Left renal cortex interstitium (tissue), 4 donors: ENCODE results near the gene GLIPR1. TPM values are rescaled to one million over a fixed set of nuclear protein-coding genes. Genes with fewer than 3 reads are reported as not detected.
"Not testable (repeated sequence)": the region's sequence is repeated elsewhere in the genome, so short reads cannot be mapped to it uniquely, and the experiment has no call there.

Source experiments
- DNase-seq, 4 donors: peaks; one replicate each; pipeline ENCODE4 v3.0.0-alpha.2; 2013; ENCODE audit warnings: low read depth in 4 of 4, low spot score in 2 of 4, missing footprints in 1 of 4
- polyA plus RNA-seq, 4 donors: library from polyadenylated mRNA; unstranded; fragments of 120-200 nt; gene quantifications; one replicate each; pipeline ENCODE4 v1.2.1, GENCODE V29; 2013; ENCODE audit not compliant: insufficient read length in 4 of 4

The GLIPR1 gene
- polyA plus RNA-seq, 4 donors, result 15.1 to 17.7 (median 15.9) TPM

GRCh38 chr12:75471902-75472890 is 8.4 kb upstream of the GLIPR1 start:
- no peak for DNase-seq

- DNase-seq, result no peak
These were observed 6.4 kb upstream of the GLIPR1 start for GRCh38 chr12:75474116-75474515.

- no peak for DNase-seq
These were observed 4.5 kb upstream of the GLIPR1 start for GRCh38 chr12:75476071-75476470.

- no peak for DNase-seq
These were observed 3.4 kb upstream of the GLIPR1 start for GRCh38 chr12:75477137-75477536.

GRCh38 chr12:75478116-75478794 is 2.3 kb upstream of the GLIPR1 start:
- DNase-seq, result no peak

- no peak for DNase-seq
These were observed 543 bp upstream of the GLIPR1 start for GRCh38 chr12:75479963-75480461.

- no peak for DNase-seq
These were observed 604 bp downstream of the GLIPR1 start for GRCh38 chr12:75481013-75481705.

- no peak for DNase-seq
These were observed 1.2 kb downstream of the GLIPR1 start for GRCh38 chr12:75481774-75482173.

GRCh38 chr12:75482646-75483045 is 2.1 kb downstream of the GLIPR1 start:
- DNase-seq, result no peak

- no peak for DNase-seq
These were observed 2.9 kb downstream of the GLIPR1 start for GRCh38 chr12:75483431-75483830.

- not testable (repeated sequence) for DNase-seq
These were observed 3.9 kb downstream of the GLIPR1 start for GRCh38 chr12:75484450-75484849.

GRCh38 chr12:75487308-75487707 is 6.8 kb downstream of the GLIPR1 start:
- DNase-seq, result no peak

GRCh38 chr12:75488553-75488952 is 8.0 kb downstream of the GLIPR1 start:
- no peak for DNase-seq

- no peak for DNase-seq
These were observed 8.6 kb downstream of the GLIPR1 start for GRCh38 chr12:75489187-75489586.

- DNase-seq, result no peak
These were observed 9.2 kb downstream of the GLIPR1 start for GRCh38 chr12:75489613-75490210.

GRCh38 chr12:75491169-75491568 is 10.6 kb downstream of the GLIPR1 start:
- DNase-seq, result no peak

GRCh38 chr12:75503459-75503858 is 22.9 kb downstream of the GLIPR1 start:
- DNase-seq, result no peak

- no peak for DNase-seq
These were observed 23.3 kb downstream of the GLIPR1 start for GRCh38 chr12:75503866-75504265.

- DNase-seq, result no peak
These were observed 25.3 kb downstream of the GLIPR1 start for GRCh38 chr12:75505706-75506312.

GRCh38 chr12:75507086-75507485 is 26.5 kb downstream of the GLIPR1 start:
- no peak for DNase-seq
